ENCODE measurements around the gene C16orf92.

Gene C16orf92

DNA sequence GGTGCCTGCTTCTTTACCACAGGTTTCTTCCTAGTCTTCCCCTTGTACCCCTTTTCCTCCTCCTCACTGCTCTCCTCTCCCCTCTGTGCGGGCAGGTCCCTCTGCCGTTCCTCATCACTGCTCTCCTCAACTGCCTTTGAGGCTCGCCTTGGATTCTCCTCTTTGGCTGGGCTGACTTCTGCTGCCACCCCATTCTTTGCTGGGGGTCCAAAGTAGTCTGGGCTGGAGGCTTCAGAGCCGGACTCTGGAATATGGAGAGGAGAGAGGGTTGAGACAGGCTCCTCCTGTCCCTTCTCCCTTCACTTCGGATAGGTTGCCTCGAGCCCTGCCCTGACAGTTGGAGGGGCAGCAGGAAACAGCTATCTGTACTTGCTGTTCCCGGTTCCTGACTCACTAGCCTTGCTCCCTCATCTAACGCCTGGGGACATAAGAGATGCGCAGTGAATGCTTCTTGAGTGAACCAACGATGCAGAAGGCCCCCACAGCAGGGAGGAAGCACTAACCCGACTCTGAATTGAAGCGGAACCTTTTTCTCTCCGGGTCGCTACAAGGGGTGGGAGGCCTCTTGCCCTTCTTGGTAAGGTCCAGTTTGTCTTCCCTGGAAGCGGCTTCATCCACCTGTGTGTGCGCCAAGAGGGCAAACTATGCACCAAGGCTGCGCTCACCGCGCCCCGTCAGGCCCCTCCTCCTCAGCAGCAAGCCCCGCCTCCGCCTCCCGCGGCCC, 28.2 kb upstream of the C16orf92 start:
- H3K27ac ChIP-seq = peak overlapping the region; percentile 93 to 95
- TF ChIP-seq CTCF (IDR thresholded peaks at IDR 0.05) = no peak
- peak overlapping the region; percentile 96 for H3K4me3 ChIP-seq
- DNase-seq (ENCODE audit: low spot score) = no peak

DNA sequence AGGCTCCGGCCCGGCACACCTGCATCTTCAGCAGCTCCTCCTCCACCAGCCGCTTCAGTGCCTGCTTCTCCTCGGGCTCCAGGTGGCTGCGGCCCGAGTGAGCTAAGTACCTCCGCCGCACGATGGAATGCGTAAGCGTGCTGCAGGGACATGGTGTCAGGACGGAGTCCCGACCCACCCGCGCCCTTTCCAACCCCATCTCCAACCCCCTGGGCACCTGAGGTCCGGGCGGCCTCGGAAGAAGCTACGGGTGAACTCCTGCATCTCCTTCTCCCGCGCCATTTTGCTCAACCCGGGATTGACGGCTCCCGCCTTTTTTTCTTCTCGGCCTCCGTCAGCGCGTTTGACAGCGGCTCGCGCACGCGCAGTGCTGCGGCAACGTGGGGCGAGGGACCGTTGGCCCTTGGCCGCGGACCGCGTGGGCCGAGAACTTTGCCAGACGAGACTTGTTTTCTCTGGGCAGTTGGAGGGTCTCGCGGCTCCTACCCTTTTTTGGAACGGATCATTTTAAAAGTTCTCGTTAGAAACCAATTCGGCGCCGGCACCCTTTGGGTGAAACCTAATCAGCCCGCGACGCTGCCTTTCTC, 27.6 kb upstream of the C16orf92 start, which contains the start of gene HIRIP3:
HIRIP3 (minus strand) TSS at position 294 of the 587 bp plus-strand sequence; CDS start at position 282, 12 bp downstream.
- TF ChIP-seq CTCF (IDR thresholded peaks at IDR 0.05) = no peak
- peak within 1 kb of the TSS; percentile 93 to 95 for H3K27ac ChIP-seq
- peak within 1 kb of the TSS; percentile 96 for H3K4me3 ChIP-seq
- DNase-seq (ENCODE audit: low spot score) = peak; percentile 87

GRCh38 chr16:29995911-29996765, 26.9 kb upstream of the C16orf92 start, which contains the start of gene INO80E:
INO80E (plus strand) TSS chr16:29996241; CDS start chr16:29996311, 70 bp downstream.
- peak within 1 kb of the TSS; percentile 96 for H3K4me3 ChIP-seq
- DNase-seq (ENCODE audit: low spot score) = peak; percentile 98
- TF ChIP-seq CTCF (IDR thresholded peaks at IDR 0.05) = no peak
- H3K27ac ChIP-seq = peak within 1 kb of the TSS; percentile 93 to 95

DNA sequence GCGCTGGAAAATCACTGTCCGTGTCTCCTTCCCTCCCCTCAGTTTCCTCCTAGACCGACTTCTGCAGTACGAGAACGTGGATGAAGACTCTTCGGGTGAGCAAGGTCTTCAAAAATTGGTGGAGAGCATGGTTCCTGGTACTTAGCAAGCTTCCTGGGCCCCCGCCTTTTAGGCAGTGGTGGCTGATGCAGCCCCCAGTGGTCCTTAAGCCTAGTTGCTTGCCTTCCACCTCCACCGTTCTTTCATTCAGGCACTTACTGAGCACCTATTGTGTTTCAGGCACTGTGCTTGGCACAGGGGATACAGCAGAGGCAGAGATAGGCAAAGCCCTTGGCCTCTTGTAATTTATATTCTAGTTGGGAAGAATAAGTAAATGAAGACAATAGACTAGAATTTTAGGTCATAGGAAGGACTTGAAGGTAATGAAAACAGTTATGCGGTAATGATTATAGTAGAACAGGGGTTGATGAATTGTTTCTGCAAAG, 26.2 kb upstream of the C16orf92 start:
- Histone ChIP-seq H3K4me3 (peak overlapping the region; percentile 96), H3K27ac (peak overlapping the region; percentile 93 to 95)
- no peak for DNase-seq (ENCODE audit: low spot score)
- no peak for TF ChIP-seq CTCF (IDR thresholded peaks at IDR 0.05)

DNA sequence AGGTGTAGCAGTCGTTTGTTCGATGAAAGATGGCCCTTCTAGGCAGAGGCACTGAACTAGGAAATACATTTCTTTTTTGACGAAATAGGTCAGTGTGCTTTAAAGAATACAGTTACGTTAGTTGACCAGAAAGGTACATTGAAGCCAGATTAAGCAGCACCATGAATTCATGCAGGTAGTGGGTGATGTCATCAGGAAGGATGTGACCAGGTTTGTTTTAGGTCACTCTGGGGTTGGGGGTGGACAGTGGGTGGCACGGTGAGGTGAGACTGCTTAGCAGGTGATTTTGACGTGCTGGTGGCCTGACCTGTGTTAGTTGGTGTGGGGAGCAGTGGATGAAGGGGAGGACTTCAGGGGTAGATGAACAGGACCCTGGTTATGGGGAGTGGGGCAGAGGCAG, 23.4 kb upstream of the C16orf92 start:
- DNase-seq (ENCODE audit: low spot score) = no peak
- Histone ChIP-seq H3K4me3 (no peak overlapping the region), H3K27ac (no peak overlapping the region)
- no peak for TF ChIP-seq CTCF (IDR thresholded peaks at IDR 0.05)

DNA sequence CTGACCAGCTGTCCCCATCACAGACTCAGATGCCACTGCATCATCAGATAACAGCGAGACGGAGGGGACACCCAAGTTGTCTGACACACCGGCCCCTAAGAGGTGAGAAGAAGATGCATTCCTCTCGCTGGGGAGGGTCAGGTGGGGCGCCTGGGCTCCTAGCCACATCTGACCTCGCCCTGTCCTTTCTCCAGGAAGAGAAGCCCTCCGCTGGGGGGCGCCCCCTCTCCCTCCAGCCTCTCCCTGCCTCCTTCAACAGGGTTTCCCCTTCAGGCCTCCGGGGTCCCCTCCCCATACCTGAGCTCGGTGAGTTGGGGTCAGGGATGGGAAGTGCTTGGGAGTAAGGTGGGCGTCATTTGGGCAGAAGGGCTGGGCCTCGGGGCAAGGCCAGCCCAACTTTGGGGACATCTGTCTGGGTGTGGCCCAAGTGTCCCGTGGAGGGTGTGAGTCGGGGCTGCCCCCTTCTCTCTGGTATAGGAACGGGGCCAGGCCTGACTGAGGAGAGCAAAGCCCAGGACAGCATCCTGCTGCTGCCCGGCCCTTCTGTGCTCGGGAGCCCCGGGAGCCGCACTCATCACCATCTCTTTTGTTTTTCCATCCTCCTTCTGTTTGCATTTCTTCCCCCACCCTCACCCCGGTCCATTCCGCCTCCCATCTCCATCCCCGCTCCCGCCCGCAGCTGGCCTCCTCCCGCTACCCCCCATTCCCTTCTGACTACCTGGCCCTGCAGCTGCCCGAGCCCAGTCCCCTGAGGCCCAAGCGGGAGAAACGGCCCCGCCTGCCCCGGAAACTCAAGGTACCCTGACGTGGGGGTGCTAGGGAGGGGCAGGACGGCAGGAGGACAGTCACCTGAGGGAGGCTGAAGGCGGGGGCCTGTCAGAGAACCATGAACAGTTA, 22.0 kb upstream of the C16orf92 start:
- TF ChIP-seq CTCF (IDR thresholded peaks at IDR 0.05) = no peak
- Histone ChIP-seq H3K4me3 (no peak overlapping the region), H3K27ac (no peak overlapping the region)
- DNase-seq (ENCODE audit: low spot score) = no peak

Data from coronary artery (tissue), 2 donors.